Type B pancreatic cell (in vitro differentiated cells): ENCODE results near the gene TAL1. TPM values are rescaled to one million over a fixed set of nuclear protein-coding genes. Genes with fewer than 3 reads are reported as not detected.

Source experiments
- DNase-seq: peaks from one replicate; pipeline ENCODE4 v3.0.0; 2021; ENCODE audit warnings: mixed read lengths; ENCODE audit not compliant: unreplicated experiment; ENCODE audit errors: extremely low spot score
- H3K27ac Mint-ChIP-seq: 2 replicates; pipeline ENCODE4 v1.8.0; 2021; ENCODE audit warnings: mild to moderate bottlenecking, mixed read lengths
- H3K27me3 Mint-ChIP-seq: 2 replicates; pipeline ENCODE4 v1.8.0; 2021; ENCODE audit warnings: mixed read lengths
- H3K36me3 Mint-ChIP-seq: 2 replicates; pipeline ENCODE4 v1.8.0; 2021; ENCODE audit warnings: mixed read lengths
- H3K4me1 Mint-ChIP-seq: one replicate; pipeline ENCODE4 v1.8.0; 2021; ENCODE audit warnings: mixed read lengths; ENCODE audit not compliant: unreplicated experiment
- H3K4me3 Mint-ChIP-seq: 2 replicates; pipeline ENCODE4 v1.8.0; 2021; ENCODE audit warnings: mild to moderate bottlenecking, mixed read lengths
- H3K9me3 Mint-ChIP-seq: 2 replicates; pipeline ENCODE4 v1.8.0; 2021; ENCODE audit warnings: mixed read lengths
- CTCF ChIP-seq: fragments of 200-600 bp; sonication (generic); conservative IDR thresholded peaks from 2 replicates; pipeline ENCODE4 v1.5.0; 2021; ENCODE audit warnings: antibody characterized with exemption, mild to moderate bottlenecking
- total RNA-seq: library from RNA; stranded (reverse); gene quantifications from 2 replicates; pipeline ENCODE4 v1.2.1, GENCODE V29; 2021; ENCODE audit warnings: low replicate concordance

The TAL1 gene
- total RNA-seq, 1 donor from 2014 or later = not detected

DNA sequence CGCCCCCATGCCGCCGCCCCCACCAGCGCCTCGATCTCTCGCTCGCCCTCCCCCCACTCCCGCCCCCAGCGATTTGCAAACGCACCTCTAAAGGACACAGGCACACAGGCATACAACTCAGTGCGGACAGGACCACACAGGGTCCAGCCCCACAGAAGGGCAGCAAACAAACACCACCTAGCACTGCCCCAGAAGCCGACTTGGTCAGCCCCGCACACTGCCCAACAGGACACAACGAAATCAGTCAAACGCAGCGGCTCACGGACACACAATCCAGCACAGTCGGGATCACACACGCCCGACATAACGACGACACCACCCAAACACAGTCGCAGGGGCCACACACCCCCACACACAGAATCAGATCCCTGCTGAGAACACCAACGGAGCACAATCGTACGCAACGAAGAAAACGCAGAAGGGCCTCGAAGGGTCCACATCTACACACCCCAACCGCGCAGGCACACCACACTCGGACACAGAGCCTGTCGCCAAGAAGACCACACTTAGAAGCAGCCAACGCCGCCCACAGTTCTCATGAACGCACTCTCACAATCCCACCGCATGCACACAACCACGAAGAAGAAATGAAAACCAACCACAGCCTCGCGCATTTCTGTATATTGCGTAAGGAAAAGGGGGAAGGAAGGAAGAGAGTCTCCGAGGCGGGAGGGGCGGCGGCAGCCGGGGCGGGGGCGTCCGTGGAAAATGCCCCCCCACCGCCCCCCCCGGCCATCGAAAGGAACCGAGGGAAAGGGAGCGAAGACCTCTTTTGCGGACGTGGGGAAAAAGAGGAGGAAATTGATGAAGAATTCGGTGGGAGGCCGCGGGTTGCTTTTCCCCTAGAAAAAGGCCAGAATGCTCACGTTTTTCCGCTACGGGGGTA lies 481 bp downstream of the TAL1 start:
- H3K4me1 Mint-ChIP-seq = peaks cover 5% of the 10 kb centered on the region
- peak overlapping the region; percentile 86 for H3K27ac Mint-ChIP-seq
- DNase-seq = no peak
- peak overlapping the region; percentile 80 for H3K4me3 Mint-ChIP-seq
- TF ChIP-seq CTCF = no peak
- no peaks in the 10 kb centered on the region for H3K9me3 Mint-ChIP-seq
- peaks cover 97% of the 10 kb centered on the region for H3K27me3 Mint-ChIP-seq
- peaks cover 7% of the 10 kb centered on the region for H3K36me3 Mint-ChIP-seq

GRCh38 chr1:47230692-47231300 lies 1.2 kb downstream of the TAL1 start:
- Mint-ChIP-seq H3K9me3 (no peaks in the 10 kb centered on the region), H3K4me3 (no peak overlapping the region), H3K27me3 (peaks cover 97% of the 10 kb centered on the region), H3K36me3 (peaks cover 7% of the 10 kb centered on the region), H3K4me1 (peaks cover 5% of the 10 kb centered on the region), H3K27ac (no peak overlapping the region)
- no peak for TF ChIP-seq CTCF
- DNase-seq = no peak

DNA sequence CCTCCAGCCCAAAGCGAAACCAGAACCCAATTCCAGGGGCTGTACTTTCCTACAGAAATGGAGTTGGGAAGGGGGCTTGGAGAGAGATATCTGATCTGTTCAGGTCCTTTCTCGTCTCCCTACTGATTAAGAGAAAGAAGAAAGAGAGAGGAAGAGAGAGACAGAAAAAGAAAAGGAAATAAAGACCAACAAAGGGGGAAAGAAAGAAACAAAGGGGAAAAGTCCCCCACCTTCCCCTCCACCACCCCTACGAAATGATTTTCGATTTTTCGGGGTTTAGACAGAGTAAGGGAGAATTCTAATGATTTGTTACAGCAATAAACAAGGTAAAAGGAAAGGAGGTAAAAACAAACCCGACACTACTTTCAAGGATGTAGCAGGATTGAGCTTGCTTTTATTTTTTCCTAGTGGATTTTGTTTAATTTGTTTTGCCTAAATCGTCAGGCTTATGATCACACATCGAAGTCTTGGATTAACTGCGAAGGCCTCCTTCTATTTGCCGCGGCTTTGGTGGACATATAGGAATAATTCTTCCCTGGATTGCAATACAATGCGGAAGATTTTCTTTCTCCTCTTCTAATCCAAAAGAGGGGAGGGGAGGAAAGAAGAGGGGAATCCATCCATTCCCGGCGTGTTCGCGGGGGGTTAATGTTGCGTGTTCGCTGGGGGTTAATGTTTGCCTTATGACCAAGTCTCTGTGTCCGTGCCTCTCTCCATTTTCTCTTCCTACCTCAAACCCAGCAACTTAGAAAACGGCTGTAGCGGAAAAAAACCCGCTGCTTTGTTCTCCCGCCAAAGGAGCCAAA lies 1.9 kb downstream of the TAL1 start:
- peaks cover 7% of the 10 kb centered on the region for H3K36me3 Mint-ChIP-seq
- H3K9me3 Mint-ChIP-seq = no peaks in the 10 kb centered on the region
- no peak for DNase-seq
- peak overlapping the region; percentile 51 for H3K4me3 Mint-ChIP-seq
- H3K4me1 Mint-ChIP-seq = peaks cover 5% of the 10 kb centered on the region
- no peak for TF ChIP-seq CTCF
- H3K27ac Mint-ChIP-seq = no peak overlapping the region
- H3K27me3 Mint-ChIP-seq = peaks cover 93% of the 10 kb centered on the region

GRCh38 chr1:47229031-47229885 lies 2.8 kb downstream of the TAL1 start:
- Mint-ChIP-seq H3K9me3 (no peaks in the 10 kb centered on the region), H3K36me3 (peaks cover 5% of the 10 kb centered on the region), H3K4me1 (peaks cover 5% of the 10 kb centered on the region), H3K27me3 (peaks cover 85% of the 10 kb centered on the region), H3K4me3 (no peak overlapping the region), H3K27ac (no peak overlapping the region)
- no peak for TF ChIP-seq CTCF
- no peak for DNase-seq

- Mint-ChIP-seq H3K9me3 (no peaks in the 10 kb centered on the region), H3K27ac (no peak overlapping the region), H3K4me3 (no peak overlapping the region), H3K4me1 (peaks cover 5% of the 10 kb centered on the region), H3K27me3 (peaks cover 79% of the 10 kb centered on the region), H3K36me3 (no peaks in the 10 kb centered on the region)
- no peak for DNase-seq
- no peak for TF ChIP-seq CTCF
These were observed 3.4 kb downstream of the TAL1 start for GRCh38 chr1:47228644-47229030.
